OCI-LY3 (cell line): ENCODE results near the gene CMTR2.

Source experiments
- H2AFZ ChIP-seq: fragments of 200-600, 300-600 bp; shearing (Covaris generic); 2 replicates; pipeline ENCODE4 v1.6.0; 2014; ENCODE audit warnings: antibody characterized with exemption, low read depth, low read length
- H3K27ac ChIP-seq: fragments of 200-600, 300-600 bp; sonication (generic); 2 replicates; pipeline ENCODE4 v1.5.1; 2014; ENCODE audit warnings: mild to moderate bottlenecking, low read length, moderate library complexity, mixed read lengths
- H3K27me3 ChIP-seq: fragments of 200-600, 300-600 bp; sonication (generic); 2 replicates; pipeline ENCODE4 v1.6.1; 2014; ENCODE audit warnings: low read depth, low read length, mixed read lengths
- H3K36me3 ChIP-seq: fragments of 200-600, 300-600 bp; sonication (generic); replicated peaks from 2 replicates; pipeline ENCODE3; 2014; ENCODE audit warnings: low read depth, low read length, mixed read lengths
- H3K4me1 ChIP-seq: fragments of 300-600, 200-600 bp; sonication (generic); 2 replicates; pipeline ENCODE4 v1.6.1; 2014; ENCODE audit warnings: low read length, mixed read lengths
- H3K4me2 ChIP-seq: fragments of 200-600, 300-600 bp; sonication (generic); 2 replicates; pipeline ENCODE4 v1.6.1; 2014; ENCODE audit warnings: low read length, mixed read lengths
- H3K4me3 ChIP-seq: fragments of 300-600, 200-600 bp; sonication (generic); 2 replicates; pipeline ENCODE4 v1.5.1; 2014; ENCODE audit warnings: antibody characterized with exemption, mild to moderate bottlenecking, low read length, moderate library complexity
- H3K79me2 ChIP-seq: fragments of 300-600, 200-600 bp; shearing (Covaris generic); 2 replicates; pipeline ENCODE4 v1.6.1; 2014; ENCODE audit warnings: mild to moderate bottlenecking, low read length, mixed read lengths
- H3K9ac ChIP-seq: fragments of 300-600, 200-600 bp; shearing (Covaris generic); 2 replicates; pipeline ENCODE4 v1.6.0; 2014; ENCODE audit warnings: mild to moderate bottlenecking, low read length, moderate library complexity
- H3K9me3 ChIP-seq: fragments of 200-600, 300-600 bp; shearing (Covaris generic); 2 replicates; pipeline ENCODE4 v1.6.1; 2014; ENCODE audit warnings: low read length, mixed read lengths; ENCODE audit not compliant: insufficient read depth
- H4K20me1 ChIP-seq: fragments of 200-600, 300-600 bp; sonication (generic); 2 replicates; pipeline ENCODE4 v1.6.1; 2016; ENCODE audit warnings: low read length, mixed read lengths; ENCODE audit not compliant: insufficient read depth
- EZH2phosphoT487 ChIP-seq: fragments of 200-600 bp; shearing (Covaris generic); IDR thresholded peaks from 2 replicates; pipeline ENCODE4 v1.6.1; 2018; ENCODE audit warnings: antibody characterized with exemption, mixed run types, low read depth
- TF ChIP-seq, protein P1 (sequence below): fragments of 200-600, 300-600 bp; sonication (generic); IDR thresholded peaks from 2 replicates; pipeline ENCODE4 v1.5.1; 2014; ENCODE audit warnings: antibody characterized with exemption, low read length, low read depth

The CMTR2 gene

GRCh38 chr16:71262391-71262790 is 26.8 kb downstream of the CMTR2 start:
- no peaks in the 10 kb centered on the region for H3K4me1 ChIP-seq
- no peak overlapping the region for H3K4me3 ChIP-seq
- H3K4me2 ChIP-seq, result no peak overlapping the region
- H4K20me1 ChIP-seq, result no peaks in the 10 kb centered on the region
- H3K9me3 ChIP-seq, result no peaks in the 10 kb centered on the region
- no peaks in the 10 kb centered on the region for H3K79me2 ChIP-seq
- TF ChIP-seq EZH2phosphoT487, result no peak
- TF ChIP-seq, protein P1, sequence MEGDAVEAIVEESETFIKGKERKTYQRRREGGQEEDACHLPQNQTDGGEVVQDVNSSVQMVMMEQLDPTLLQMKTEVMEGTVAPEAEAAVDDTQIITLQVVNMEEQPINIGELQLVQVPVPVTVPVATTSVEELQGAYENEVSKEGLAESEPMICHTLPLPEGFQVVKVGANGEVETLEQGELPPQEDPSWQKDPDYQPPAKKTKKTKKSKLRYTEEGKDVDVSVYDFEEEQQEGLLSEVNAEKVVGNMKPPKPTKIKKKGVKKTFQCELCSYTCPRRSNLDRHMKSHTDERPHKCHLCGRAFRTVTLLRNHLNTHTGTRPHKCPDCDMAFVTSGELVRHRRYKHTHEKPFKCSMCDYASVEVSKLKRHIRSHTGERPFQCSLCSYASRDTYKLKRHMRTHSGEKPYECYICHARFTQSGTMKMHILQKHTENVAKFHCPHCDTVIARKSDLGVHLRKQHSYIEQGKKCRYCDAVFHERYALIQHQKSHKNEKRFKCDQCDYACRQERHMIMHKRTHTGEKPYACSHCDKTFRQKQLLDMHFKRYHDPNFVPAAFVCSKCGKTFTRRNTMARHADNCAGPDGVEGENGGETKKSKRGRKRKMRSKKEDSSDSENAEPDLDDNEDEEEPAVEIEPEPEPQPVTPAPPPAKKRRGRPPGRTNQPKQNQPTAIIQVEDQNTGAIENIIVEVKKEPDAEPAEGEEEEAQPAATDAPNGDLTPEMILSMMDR, result no peak
- no peak overlapping the region for H3K9ac ChIP-seq
- H3K27me3 ChIP-seq, result peaks cover 61% of the 10 kb centered on the region
- no peak overlapping the region for H2AFZ ChIP-seq
- no peaks in the 10 kb centered on the region for H3K36me3 ChIP-seq
- H3K27ac ChIP-seq, result no peak overlapping the region

GRCh38 chr16:71260995-71261394 is 28.2 kb downstream of the CMTR2 start:
- peaks cover 70% of the 10 kb centered on the region for H3K27me3 ChIP-seq
- no peaks in the 10 kb centered on the region for H3K79me2 ChIP-seq
- H3K4me1 ChIP-seq, result no peaks in the 10 kb centered on the region
- H3K4me3 ChIP-seq, result no peak overlapping the region
- no peak overlapping the region for H2AFZ ChIP-seq
- no peak overlapping the region for H3K4me2 ChIP-seq
- H3K27ac ChIP-seq, result no peak overlapping the region
- H4K20me1 ChIP-seq, result no peaks in the 10 kb centered on the region
- no peak overlapping the region for H3K9ac ChIP-seq
- no peaks in the 10 kb centered on the region for H3K36me3 ChIP-seq
- TF ChIP-seq EZH2phosphoT487, result no peak
- TF ChIP-seq, protein P1, result no peak
- no peaks in the 10 kb centered on the region for H3K9me3 ChIP-seq

GRCh38 chr16:71259086-71259485 is 30.1 kb downstream of the CMTR2 start:
- Histone ChIP-seq H3K27ac (no peak overlapping the region), H3K79me2 (no peaks in the 10 kb centered on the region), H3K4me2 (no peak overlapping the region), H3K4me1 (no peaks in the 10 kb centered on the region), H3K9me3 (no peaks in the 10 kb centered on the region), H4K20me1 (no peaks in the 10 kb centered on the region), H3K4me3 (no peak overlapping the region), H2AFZ (no peak overlapping the region), H3K9ac (no peak overlapping the region), H3K27me3 (peaks cover 70% of the 10 kb centered on the region), H3K36me3 (no peaks in the 10 kb centered on the region)
- TF ChIP-seq EZH2phosphoT487, result no peak
- TF ChIP-seq, protein P1, result no peak

DNA sequence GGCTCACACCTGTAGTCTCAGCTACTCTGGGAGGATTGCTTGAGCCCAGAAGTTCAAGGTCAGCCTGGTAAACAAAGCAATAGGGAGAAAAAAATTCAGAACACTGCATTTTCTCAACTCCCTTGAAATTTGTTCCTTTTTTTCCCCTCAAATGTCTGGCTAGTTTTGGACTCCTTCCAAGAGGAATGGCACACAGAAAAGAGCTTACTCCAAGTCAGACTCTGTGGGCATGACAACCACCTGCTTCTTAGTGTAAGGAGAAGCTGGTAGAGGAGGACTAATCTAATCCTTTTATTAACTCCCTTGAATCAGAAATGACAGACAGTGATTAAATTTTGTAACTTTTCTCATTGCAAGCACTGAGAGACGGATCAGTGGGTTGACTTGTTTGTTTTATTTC is 30.8 kb downstream of the CMTR2 start:
- Histone ChIP-seq H3K4me1 (no peaks in the 10 kb centered on the region), H2AFZ (no peak overlapping the region), H3K36me3 (no peaks in the 10 kb centered on the region), H3K4me2 (no peak overlapping the region), H3K9ac (no peak overlapping the region), H3K27ac (no peak overlapping the region), H3K27me3 (peaks cover 64% of the 10 kb centered on the region), H3K4me3 (no peak overlapping the region), H3K9me3 (no peaks in the 10 kb centered on the region), H4K20me1 (no peaks in the 10 kb centered on the region), H3K79me2 (no peaks in the 10 kb centered on the region)
- no peak for TF ChIP-seq EZH2phosphoT487
- TF ChIP-seq, protein P1, result no peak
